H9 (cell line): ENCODE data around the gene FSD1. TPM values are rescaled to one million over a fixed set of nuclear protein-coding genes. Genes with fewer than 3 reads are reported as not detected.

ENCODE experiments used
- DNase-seq: peaks from one replicate; pipeline ENCODE4 v3.0.0-alpha.2; 2017
- H2AFZ ChIP-seq: one replicate; pipeline ENCODE4 v1.6.1; 2013; ENCODE audit warnings: mild to moderate bottlenecking, low read length, control low read depth, moderate library complexity
- H2AK5ac ChIP-seq: 2 replicates; pipeline ENCODE4 v1.6.1; 2013; ENCODE audit warnings: low read length, control low read depth, mixed read lengths; ENCODE audit not compliant: insufficient read length
- H2BK120ac ChIP-seq: one replicate; pipeline ENCODE4 v1.6.1; 2013; ENCODE audit warnings: low read depth, mild to moderate bottlenecking, low read length, control low read depth, inconsistent platforms; ENCODE audit not compliant: poor library complexity, severe bottlenecking
- H2BK12ac ChIP-seq: 2 replicates; pipeline ENCODE4 v1.6.1; 2013; ENCODE audit warnings: low read length, control low read depth, mixed read lengths, low read depth; ENCODE audit not compliant: insufficient read length
- H2BK15ac ChIP-seq: 2 replicates; pipeline ENCODE4 v1.6.1; 2013; ENCODE audit warnings: low read depth, low read length, control low read depth
- H2BK20ac ChIP-seq: one replicate; pipeline ENCODE4 v1.6.1; 2013; ENCODE audit warnings: low read depth, mild to moderate bottlenecking, low read length, control low read depth, inconsistent platforms; ENCODE audit not compliant: poor library complexity, severe bottlenecking
- H2BK5ac ChIP-seq: 2 replicates; pipeline ENCODE4 v1.6.1; 2013; ENCODE audit warnings: low read length, control low read depth, mixed read lengths; ENCODE audit not compliant: insufficient read length
- H3K14ac ChIP-seq: 2 replicates; pipeline ENCODE4 v1.6.1; 2013; ENCODE audit warnings: low read length, control low read depth; ENCODE audit not compliant: insufficient read depth
- H3K18ac ChIP-seq: 2 replicates; pipeline ENCODE4 v1.6.1; 2013; ENCODE audit warnings: low read depth, mild to moderate bottlenecking, mixed read lengths, low read length, control low read depth; ENCODE audit not compliant: insufficient read length
- H3K23ac ChIP-seq: 2 replicates; pipeline ENCODE4 v1.6.1; 2013; ENCODE audit warnings: low read length, control low read depth, mixed read lengths, low read depth; ENCODE audit not compliant: insufficient read length
- H3K23me2 ChIP-seq: 2 replicates; pipeline ENCODE4 v1.6.1; 2013; ENCODE audit warnings: low read depth, mild to moderate bottlenecking, mixed read lengths, low read length, control low read depth; ENCODE audit not compliant: insufficient read length, poor library complexity, severe bottlenecking
- H3K27ac ChIP-seq: 2 replicates; pipeline ENCODE4 v1.5.1; 2013; ENCODE audit warnings: low read length, control low read depth, mixed read lengths, low read depth; ENCODE audit not compliant: insufficient read length
- H3K27me3 ChIP-seq: 2 replicates; pipeline ENCODE4 v1.6.1; 2013; ENCODE audit warnings: low read length, control low read depth, inconsistent platforms; ENCODE audit not compliant: insufficient read depth
- H3K4ac ChIP-seq: 2 replicates; pipeline ENCODE4 v1.6.1; 2013; ENCODE audit warnings: low read depth, mild to moderate bottlenecking, control low read depth, inconsistent platforms, low read length, moderate library complexity
- H3K4me1 ChIP-seq: 2 replicates; pipeline ENCODE4 v1.6.1; 2013; ENCODE audit warnings: low read length, control low read depth, inconsistent platforms; ENCODE audit not compliant: insufficient read depth
- H3K4me2 ChIP-seq: 2 replicates; pipeline ENCODE4 v1.6.1; 2013; ENCODE audit warnings: low read length, control low read depth, mixed read lengths; ENCODE audit not compliant: insufficient read length, insufficient read depth
- H3K56ac ChIP-seq: 2 replicates; pipeline ENCODE4 v1.6.1; 2013; ENCODE audit warnings: low read depth, mild to moderate bottlenecking, mixed read lengths, low read length, control low read depth; ENCODE audit not compliant: insufficient read length
- H3K79me1 ChIP-seq: 2 replicates; pipeline ENCODE4 v1.6.1; 2013; ENCODE audit warnings: low read depth, mild to moderate bottlenecking, moderate library complexity, low read length, control low read depth, inconsistent platforms; ENCODE audit not compliant: insufficient read depth, poor library complexity, severe bottlenecking
- H3K79me2 ChIP-seq: 2 replicates; pipeline ENCODE4 v1.6.1; 2013; ENCODE audit warnings: low read length, control low read depth, inconsistent platforms; ENCODE audit not compliant: insufficient read depth
- H3K9ac ChIP-seq: 2 replicates; pipeline ENCODE4 v1.6.1; 2013; ENCODE audit warnings: low read length, control low read depth, mixed read lengths; ENCODE audit not compliant: insufficient read length; ENCODE audit errors: extremely low read depth
- H3K9me3 ChIP-seq: one replicate; pipeline ENCODE4 v1.6.1; 2013; ENCODE audit warnings: low read depth, low read length, inconsistent platforms; ENCODE audit not compliant: control insufficient read depth
- H3T11ph ChIP-seq: one replicate; pipeline ENCODE4 v1.6.1; 2013; ENCODE audit warnings: mild to moderate bottlenecking, low read length, control low read depth, inconsistent platforms
- H4K20me1 ChIP-seq: one replicate; pipeline ENCODE4 v1.6.1; 2013; ENCODE audit not compliant: control insufficient read depth, insufficient read length, insufficient read depth
- H4K5ac ChIP-seq: 2 replicates; pipeline ENCODE4 v1.6.1; 2013; ENCODE audit warnings: low read depth, mild to moderate bottlenecking, mixed read lengths, low read length, control low read depth; ENCODE audit not compliant: insufficient read length
- H4K8ac ChIP-seq: replicated peaks from 2 replicates; pipeline ENCODE4 v1.6.1; 2013; ENCODE audit warnings: low read length, control low read depth, mixed read lengths, low read depth; ENCODE audit not compliant: insufficient read length
- H4K91ac ChIP-seq: 2 replicates; pipeline ENCODE4 v1.6.1; 2013; ENCODE audit warnings: low read depth, mild to moderate bottlenecking, moderate library complexity, mixed read lengths, low read length, control low read depth; ENCODE audit not compliant: insufficient read length
- H3K27ac Mint-ChIP-seq, 3 experiments: 2 replicates in 2 of 3; 3 replicates in 1 of 3; pipeline ENCODE4 v1.8.0; 2020 to 2021; ENCODE audit warnings: mixed read lengths in 3 of 3, mild to moderate bottlenecking in 1 of 3, moderate library complexity in 1 of 3
- H3K27me3 Mint-ChIP-seq: 2 replicates; pipeline ENCODE4 v1.8.0; 2021; ENCODE audit warnings: low read depth, mild to moderate bottlenecking, moderate library complexity, mixed read lengths
- H3K36me3 Mint-ChIP-seq, 3 experiments: 2 replicates in 2 of 3; 3 replicates in 1 of 3; pipeline ENCODE4 v1.8.0; 2020 to 2021; ENCODE audit warnings: low read depth in 3 of 3, mixed read lengths in 3 of 3; ENCODE audit not compliant: insufficient read depth in 1 of 3
- H3K4me1 Mint-ChIP-seq, 2 experiments: 2 replicates each; pipeline ENCODE4 v1.8.0; 2020; ENCODE audit warnings: mixed read lengths in 2 of 2
- H3K4me3 Mint-ChIP-seq, 2 experiments: 2 replicates in 1 of 2; 3 replicates in 1 of 2; pipeline ENCODE4 v1.8.0; 2020 to 2021; ENCODE audit warnings: mild to moderate bottlenecking in 2 of 2, mixed read lengths in 2 of 2, moderate library complexity in 1 of 2
- H3K9me3 Mint-ChIP-seq, 2 experiments: 2 replicates in 1 of 2; 3 replicates in 1 of 2; pipeline ENCODE4 v1.8.0; 2020; ENCODE audit warnings: mild to moderate bottlenecking in 2 of 2, mixed read lengths in 2 of 2, moderate library complexity in 1 of 2
- CTCF ChIP-seq: fragments of 200-600 bp; sonication (generic); conservative IDR thresholded peaks from 3 replicates; pipeline ENCODE4 v1.8.0; 2021; ENCODE audit warnings: antibody characterized with exemption, mild to moderate bottlenecking
- WGBS: extraction: QIAGEN DNeasy Blood & Tissue Kit; methylation state at CpG from one replicate; pipeline ENCODE4 v1.1.7; 2013; ENCODE audit warnings: missing lambda C conversion rate, low lambda C conversion rate, mixed read lengths; ENCODE audit not compliant: insufficient read length; ENCODE audit errors: extremely low coverage; 5-methylcytosine and 5-hydroxymethylcytosine counted together
- total RNA-seq: library from RNA; stranded (reverse); gene quantifications from 2 replicates; pipeline ENCODE4 v1.2.1, GENCODE V29; 2021

Gene FSD1
- total RNA-seq, 1 experiment from 2014 or later, result 53.6 TPM

GRCh38 chr19:4371247-4372164 is 67.1 kb downstream of the FSD1 start:
- H3K23ac ChIP-seq, result no peak overlapping the region
- H4K5ac ChIP-seq, result no peak overlapping the region
- no peaks in the 10 kb centered on the region for H3K27me3 ChIP-seq
- H3K4me2 ChIP-seq, result no peak overlapping the region
- no peak overlapping the region for H2AK5ac ChIP-seq
- no peaks in the 10 kb centered on the region for H3K23me2 ChIP-seq
- no peak overlapping the region for H3K18ac ChIP-seq
- no peak overlapping the region for H3K4ac ChIP-seq
- no peak overlapping the region for H2BK20ac ChIP-seq
- H3K27ac ChIP-seq, result no peak overlapping the region
- H3K9me3 ChIP-seq, result no peaks in the 10 kb centered on the region
- Mint-ChIP-seq H3K27me3 (peaks cover 5% of the 10 kb centered on the region; the same call in 1 of the 2 replicates), H3K4me1 (peaks cover 28 to 40% of the 10 kb centered on the region in 2 experiments), H3K27ac (peak overlapping the region in 2 of 3 experiments; percentile 20 to 39; a peak in 1 of 7 replicates), H3K9me3 (no peaks in the 10 kb centered on the region), H3K36me3 (peaks cover 3 to 8% (median 4%) of the 10 kb centered on the region in 3 experiments; a peak in 4 of 7 replicates), H3K4me3 (no peak overlapping the region)
- no peak overlapping the region for H3T11ph ChIP-seq
- WGBS, result no CpG with 5 or more reads among the region's 31 CpGs
- DNase-seq, result no peak
- peaks cover 4% of the 10 kb centered on the region for H3K79me1 ChIP-seq
- no peaks in the 10 kb centered on the region; the same call in 1 of the 2 replicates for H3K79me2 ChIP-seq
- H2BK120ac ChIP-seq, result no peak overlapping the region
- H4K8ac ChIP-seq, result no peak overlapping the region
- H2AFZ ChIP-seq, result no peak overlapping the region
- no peak overlapping the region for H2BK5ac ChIP-seq
- H2BK12ac ChIP-seq, result no peak overlapping the region
- no peaks in the 10 kb centered on the region for H4K20me1 ChIP-seq
- no peak overlapping the region for H3K9ac ChIP-seq
- no peak overlapping the region for H3K14ac ChIP-seq
- H2BK15ac ChIP-seq, result no peak overlapping the region
- H3K56ac ChIP-seq, result no peak overlapping the region
- TF ChIP-seq CTCF, result no peak
- peaks cover 6% of the 10 kb centered on the region; the same call in 1 of the 2 replicates for H3K4me1 ChIP-seq
- H4K91ac ChIP-seq, result no peak overlapping the region
